Activated T-cell treated with anti-CD3 and anti-CD28 coated beads, Interleukin-2, amount 50 U/mL, for 4 hours (primary cell): ENCODE measurements around the gene MEGF9. TPM values are rescaled to one million over a fixed set of nuclear protein-coding genes. Genes with fewer than 3 reads are reported as not detected.

ENCODE experiments used
- ATAC-seq, 2 donors: fragments of 200-7000 bp; cut with Tn5 transposase; one replicate each; pipeline ENCODE4 v1.10.0; 2021
- DNase-seq: peaks from one replicate; pipeline ENCODE4 v3.0.0-alpha.2; 2020
- H3K27me3 Mint-ChIP-seq: one replicate; pipeline ENCODE4 v1.8.0; 2021; ENCODE audit warnings: low read depth, mixed read lengths
- H3K36me3 Mint-ChIP-seq: one replicate; pipeline ENCODE4 v1.8.0; 2022; ENCODE audit warnings: mixed read lengths; ENCODE audit not compliant: insufficient read depth
- H3K4me1 Mint-ChIP-seq: one replicate; pipeline ENCODE4 v1.8.0; 2021; ENCODE audit warnings: low read depth, mixed read lengths
- H3K4me3 Mint-ChIP-seq: one replicate; pipeline ENCODE4 v1.8.0; 2021; ENCODE audit warnings: mild to moderate bottlenecking, moderate library complexity, mixed read lengths
- H3K9me3 Mint-ChIP-seq: one replicate; pipeline ENCODE4 v1.8.0; 2021; ENCODE audit warnings: mixed read lengths
- total RNA-seq, 3 donors: library from RNA; stranded (reverse); gene quantifications; one replicate each; pipeline ENCODE4 v1.2.1, GENCODE V29; 2021

Gene MEGF9
- total RNA-seq, 3 donors from 2014 or later, result 3.1 to 4.2 (median 3.4) TPM

- ATAC-seq (no peak), DNase-seq (no peak)
- no peaks in the 10 kb centered on the region for H3K27me3 Mint-ChIP-seq
- H3K4me1 Mint-ChIP-seq, result peaks cover 10% of the 10 kb centered on the region
- no peaks in the 10 kb centered on the region for H3K36me3 Mint-ChIP-seq
- H3K9me3 Mint-ChIP-seq, result no peaks in the 10 kb centered on the region
- H3K4me3 Mint-ChIP-seq, result no peak overlapping the region
These were observed 126.9 kb downstream of the MEGF9 start for GRCh38 chr9:120587328-120587727.

- Mint-ChIP-seq H3K4me1 (peaks cover 27% of the 10 kb centered on the region), H3K36me3 (no peaks in the 10 kb centered on the region), H3K27me3 (no peaks in the 10 kb centered on the region), H3K4me3 (no peak overlapping the region), H3K9me3 (no peaks in the 10 kb centered on the region)
- DNase-seq (no peak), ATAC-seq (no peak)
These were observed 130.3 kb downstream of the MEGF9 start for GRCh38 chr9:120583958-120584369.

GRCh38 chr9:120580051-120580896 is 134.0 kb downstream of the MEGF9 start, which contains the start of gene CDK5RAP2:
Gene CDK5RAP2, minus strand, starts transcription at chr9:120580167. Its CDS starts 189 bp downstream, at chr9:120579978.
- H3K4me3 Mint-ChIP-seq, result peak within 1 kb of the TSS; percentile 97
- peak; percentile 99 to 100 for ATAC-seq
- H3K4me1 Mint-ChIP-seq, result peaks cover 46% of the 10 kb centered on the region
- DNase-seq, result peak; percentile 88
- peaks cover 6% of the 10 kb centered on the region for H3K36me3 Mint-ChIP-seq
- no peaks in the 10 kb centered on the region for H3K9me3 Mint-ChIP-seq
- no peaks in the 10 kb centered on the region for H3K27me3 Mint-ChIP-seq

- peaks cover 43% of the 10 kb centered on the region for H3K4me1 Mint-ChIP-seq
- H3K36me3 Mint-ChIP-seq, result peaks cover 6% of the 10 kb centered on the region
- peak overlapping the region; percentile 97 for H3K4me3 Mint-ChIP-seq
- H3K9me3 Mint-ChIP-seq, result no peaks in the 10 kb centered on the region
- DNase-seq, result no peak
- no peaks in the 10 kb centered on the region for H3K27me3 Mint-ChIP-seq
- ATAC-seq, result peak in 1 of 2 donors; percentile 56
These were observed 134.9 kb downstream of the MEGF9 start for GRCh38 chr9:120579139-120580050.

GRCh38 chr9:120574473-120574872 is 139.8 kb downstream of the MEGF9 start:
- Mint-ChIP-seq H3K4me1 (peaks cover 33% of the 10 kb centered on the region), H3K27me3 (no peaks in the 10 kb centered on the region), H3K9me3 (no peaks in the 10 kb centered on the region), H3K36me3 (peaks cover 22% of the 10 kb centered on the region), H3K4me3 (no peak overlapping the region)
- peak in 1 of 2 donors; percentile 28 for ATAC-seq
- no peak for DNase-seq

GRCh38 chr9:120572472-120572871 is 141.8 kb downstream of the MEGF9 start:
- no peak for DNase-seq
- Mint-ChIP-seq H3K4me1 (peaks cover 20% of the 10 kb centered on the region), H3K36me3 (peaks cover 36% of the 10 kb centered on the region), H3K4me3 (no peak overlapping the region), H3K27me3 (no peaks in the 10 kb centered on the region), H3K9me3 (no peaks in the 10 kb centered on the region)
- no peak for ATAC-seq

- DNase-seq, result no peak
- no peak for ATAC-seq
These were observed 142.6 kb downstream of the MEGF9 start for GRCh38 chr9:120571443-120572257.

GRCh38 chr9:120570296-120570695 is 144.0 kb downstream of the MEGF9 start:
- Mint-ChIP-seq H3K36me3 (peaks cover 48% of the 10 kb centered on the region), H3K27me3 (no peaks in the 10 kb centered on the region), H3K9me3 (no peaks in the 10 kb centered on the region), H3K4me3 (no peak overlapping the region), H3K4me1 (peaks cover 12% of the 10 kb centered on the region)
- DNase-seq (no peak), ATAC-seq (no peak)

More at GRCh38 chr9:120571443-120572257, 142.6 kb downstream of the MEGF9 start:
- Mint-ChIP-seq H3K27me3 (no peaks in the 10 kb centered on the region), H3K9me3 (no peaks in the 10 kb centered on the region), H3K36me3 (peaks cover 42% of the 10 kb centered on the region), H3K4me3 (no peak overlapping the region), H3K4me1 (peaks cover 16% of the 10 kb centered on the region)

GRCh38 chr9:120569556-120569955 is 144.7 kb downstream of the MEGF9 start:
- no peak for DNase-seq
- Mint-ChIP-seq H3K27me3 (no peaks in the 10 kb centered on the region), H3K4me3 (no peak overlapping the region), H3K9me3 (no peaks in the 10 kb centered on the region), H3K36me3 (peaks cover 52% of the 10 kb centered on the region), H3K4me1 (peaks cover 12% of the 10 kb centered on the region)
- ATAC-seq, result no peak

- DNase-seq (no peak), ATAC-seq (no peak)
- Mint-ChIP-seq H3K27me3 (no peaks in the 10 kb centered on the region), H3K9me3 (no peaks in the 10 kb centered on the region), H3K4me1 (peaks cover 5% of the 10 kb centered on the region), H3K4me3 (no peak overlapping the region), H3K36me3 (peaks cover 51% of the 10 kb centered on the region)
These were observed 145.5 kb downstream of the MEGF9 start for GRCh38 chr9:120568816-120569215.

- H3K9me3 Mint-ChIP-seq, result no peaks in the 10 kb centered on the region
- DNase-seq (no peak), ATAC-seq (no peak)
- peaks cover 3% of the 10 kb centered on the region for H3K4me1 Mint-ChIP-seq
- H3K36me3 Mint-ChIP-seq, result peaks cover 59% of the 10 kb centered on the region
- no peaks in the 10 kb centered on the region for H3K27me3 Mint-ChIP-seq
- H3K4me3 Mint-ChIP-seq, result no peak overlapping the region
These were observed 146.4 kb downstream of the MEGF9 start for GRCh38 chr9:120567874-120568273.

GRCh38 chr9:120567081-120567480 is 147.2 kb downstream of the MEGF9 start:
- H3K27me3 Mint-ChIP-seq, result no peaks in the 10 kb centered on the region
- ATAC-seq (no peak), DNase-seq (no peak)
- H3K36me3 Mint-ChIP-seq, result peaks cover 66% of the 10 kb centered on the region
- H3K9me3 Mint-ChIP-seq, result no peaks in the 10 kb centered on the region
- H3K4me1 Mint-ChIP-seq, result peaks cover 3% of the 10 kb centered on the region
- H3K4me3 Mint-ChIP-seq, result no peak overlapping the region

GRCh38 chr9:120564589-120564988 is 149.7 kb downstream of the MEGF9 start:
- Mint-ChIP-seq H3K4me3 (no peak overlapping the region), H3K27me3 (no peaks in the 10 kb centered on the region), H3K36me3 (peaks cover 59% of the 10 kb centered on the region), H3K9me3 (no peaks in the 10 kb centered on the region), H3K4me1 (peaks cover 3% of the 10 kb centered on the region)
- ATAC-seq, result no peak
- no peak for DNase-seq
